GM12864 (cell line): Measurements from ENCODE around the gene NLRC3.

Source experiments
- DNase-seq: peaks from one replicate; pipeline ENCODE4 v3.0.0-alpha.2; 2011; ENCODE audit warnings: low read depth
- H3K4me3 ChIP-seq: 2 replicates; pipeline ENCODE4 v1.5.1; 2011; ENCODE audit warnings: mild to moderate bottlenecking, low read depth, low read length, control low read depth
- TF ChIP-seq, protein P1 (sequence below): IDR thresholded peaks from 2 replicates; pipeline ENCODE4 v1.5.1; 2011; ENCODE audit warnings: low read depth, mild to moderate bottlenecking, moderate library complexity, low read length, control low read depth, inconsistent platforms; ENCODE audit errors: missing control alignments

Gene NLRC3

DNA sequence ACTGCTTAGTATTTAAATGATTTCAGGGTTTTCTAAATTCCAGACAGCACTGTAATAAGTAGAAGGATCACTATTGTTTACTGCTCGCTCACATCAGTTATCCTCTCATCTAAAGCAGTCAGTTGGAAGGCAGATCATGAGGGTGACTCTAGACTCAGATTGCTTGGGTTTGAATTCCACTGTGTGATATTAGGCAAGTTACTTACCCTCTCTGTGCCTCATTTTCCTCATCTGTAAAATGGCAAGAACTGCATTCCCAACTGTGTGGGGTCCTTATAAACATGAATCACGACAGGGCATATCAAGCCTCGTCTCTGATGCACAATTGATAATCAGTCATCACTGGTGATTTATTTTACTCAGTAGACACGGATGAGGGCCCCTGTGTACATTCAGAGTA is 61.3 kb downstream of the NLRC3 start:
- no peak overlapping the region for H3K4me3 ChIP-seq
- TF ChIP-seq, protein P1, sequence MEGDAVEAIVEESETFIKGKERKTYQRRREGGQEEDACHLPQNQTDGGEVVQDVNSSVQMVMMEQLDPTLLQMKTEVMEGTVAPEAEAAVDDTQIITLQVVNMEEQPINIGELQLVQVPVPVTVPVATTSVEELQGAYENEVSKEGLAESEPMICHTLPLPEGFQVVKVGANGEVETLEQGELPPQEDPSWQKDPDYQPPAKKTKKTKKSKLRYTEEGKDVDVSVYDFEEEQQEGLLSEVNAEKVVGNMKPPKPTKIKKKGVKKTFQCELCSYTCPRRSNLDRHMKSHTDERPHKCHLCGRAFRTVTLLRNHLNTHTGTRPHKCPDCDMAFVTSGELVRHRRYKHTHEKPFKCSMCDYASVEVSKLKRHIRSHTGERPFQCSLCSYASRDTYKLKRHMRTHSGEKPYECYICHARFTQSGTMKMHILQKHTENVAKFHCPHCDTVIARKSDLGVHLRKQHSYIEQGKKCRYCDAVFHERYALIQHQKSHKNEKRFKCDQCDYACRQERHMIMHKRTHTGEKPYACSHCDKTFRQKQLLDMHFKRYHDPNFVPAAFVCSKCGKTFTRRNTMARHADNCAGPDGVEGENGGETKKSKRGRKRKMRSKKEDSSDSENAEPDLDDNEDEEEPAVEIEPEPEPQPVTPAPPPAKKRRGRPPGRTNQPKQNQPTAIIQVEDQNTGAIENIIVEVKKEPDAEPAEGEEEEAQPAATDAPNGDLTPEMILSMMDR = no peak
- DNase-seq = no peak

DNA sequence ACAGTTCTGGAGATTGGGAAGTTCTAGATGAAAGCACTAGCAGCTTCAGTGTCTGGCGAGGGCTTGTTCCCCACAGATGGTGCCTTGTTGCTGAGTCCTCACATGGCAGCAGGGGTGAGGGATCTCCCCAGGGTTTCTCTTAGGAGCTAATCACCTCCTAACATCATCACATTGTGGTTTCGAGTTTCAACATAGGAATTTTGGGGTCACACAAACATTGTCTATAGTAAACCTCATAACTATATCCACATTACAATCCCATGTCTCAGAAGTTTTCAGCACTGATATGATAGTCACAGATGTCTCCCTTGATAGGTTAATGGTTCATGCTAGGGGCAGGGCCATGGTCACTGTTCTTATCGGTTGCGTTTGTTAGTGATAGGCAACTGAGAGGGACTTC is 62.6 kb downstream of the NLRC3 start:
- H3K4me3 ChIP-seq = no peak overlapping the region
- TF ChIP-seq, protein P1 = no peak
- DNase-seq = no peak

DNA sequence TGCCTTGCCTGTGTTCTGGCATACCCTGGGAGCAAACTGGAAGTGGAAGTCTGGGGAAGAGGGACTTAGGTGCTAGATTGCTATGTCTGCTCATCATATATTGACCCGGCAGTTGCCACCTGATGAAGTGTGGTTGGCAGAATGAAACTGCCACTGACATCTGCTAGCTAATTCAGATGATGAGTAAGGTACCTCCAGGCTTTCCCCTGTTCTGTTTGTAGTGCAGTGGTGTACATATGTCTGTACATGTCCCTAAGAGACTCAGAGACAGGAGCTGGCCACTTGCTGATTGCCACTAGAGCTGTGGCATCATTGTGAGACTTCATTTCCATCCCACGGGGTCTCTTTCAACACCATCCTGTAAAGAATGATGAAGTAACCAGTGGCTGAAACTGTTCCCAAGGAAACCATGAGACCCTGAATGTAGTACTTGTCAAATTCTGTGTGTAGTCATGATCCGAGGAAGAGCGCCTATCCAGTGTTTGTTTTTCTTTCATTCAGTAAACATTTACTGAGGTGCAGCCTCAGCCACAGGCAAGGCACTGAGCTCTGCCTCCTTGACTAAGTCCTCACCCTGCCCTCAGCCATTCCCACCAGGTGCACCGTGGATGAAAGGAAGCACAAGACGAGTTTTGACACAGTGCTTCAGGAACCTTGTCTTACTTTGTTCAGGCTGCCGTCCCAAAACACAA is 63.2 kb downstream of the NLRC3 start:
- TF ChIP-seq, protein P1 = no peak
- DNase-seq = no peak
- H3K4me3 ChIP-seq = no peak overlapping the region

DNA sequence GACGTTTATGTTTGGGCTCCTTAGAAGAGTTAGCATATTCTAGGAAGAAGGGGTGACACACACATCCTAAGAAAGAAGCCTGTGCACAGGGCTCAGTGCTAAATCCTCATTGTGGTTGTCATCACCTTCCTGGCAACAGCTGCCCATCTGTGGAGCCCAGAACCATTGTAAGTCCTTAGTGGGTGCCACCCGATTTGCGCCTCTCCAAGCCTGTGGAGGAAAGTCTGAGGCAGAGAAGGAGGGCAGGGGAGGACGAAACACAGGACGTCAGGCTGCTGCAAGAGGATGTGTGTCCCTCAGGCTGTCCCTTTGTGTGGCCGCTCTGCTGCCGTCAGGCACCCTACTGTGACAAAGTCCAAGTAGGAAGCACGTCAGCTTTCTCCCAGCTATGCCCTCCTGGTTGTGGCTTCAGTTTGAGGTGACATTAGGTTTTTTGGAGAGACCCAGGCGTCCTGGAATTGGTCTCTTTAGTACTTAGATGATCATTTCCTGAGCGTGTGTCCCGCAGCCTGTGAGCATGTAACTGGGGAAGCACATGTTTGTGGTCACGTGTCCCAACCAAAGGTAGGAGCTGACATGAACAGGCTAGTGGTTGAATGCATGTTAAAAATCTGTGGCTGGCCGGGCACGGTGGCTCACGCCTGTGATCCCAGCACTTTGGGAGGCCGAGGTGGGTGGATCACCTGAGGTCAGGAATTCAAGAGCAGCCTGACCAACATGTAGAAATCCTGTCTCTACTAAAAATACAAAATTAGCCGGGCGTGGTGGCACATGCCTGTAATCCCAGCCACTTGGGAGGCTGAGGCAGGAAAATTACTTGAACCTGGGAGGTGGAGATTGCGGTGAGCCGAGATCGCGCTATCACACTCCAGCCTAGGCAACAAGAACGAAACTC is 65.7 kb downstream of the NLRC3 start:
- H3K4me3 ChIP-seq = no peak overlapping the region
- TF ChIP-seq, protein P1 = no peak
- DNase-seq = no peak

DNA sequence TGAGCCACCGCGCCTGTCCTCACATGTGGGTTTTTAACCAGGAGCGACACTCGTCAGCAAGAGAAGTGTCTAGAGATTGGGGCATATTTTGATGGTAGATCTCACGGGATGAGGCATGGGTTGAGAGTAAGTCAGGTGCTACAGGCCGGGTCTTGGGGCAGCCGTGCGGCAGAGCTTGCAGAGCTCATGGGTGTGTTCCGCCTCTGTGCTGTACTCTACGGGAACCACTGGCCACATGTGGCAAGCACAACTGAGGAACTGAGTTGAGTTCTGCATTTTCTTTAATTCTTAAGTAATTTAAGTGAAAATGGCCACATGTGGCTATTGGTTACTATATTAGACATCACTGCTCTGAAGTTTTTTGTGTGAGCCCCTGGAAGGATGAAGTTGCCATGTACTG is 66.8 kb downstream of the NLRC3 start:
- TF ChIP-seq, protein P1 = no peak
- H3K4me3 ChIP-seq = no peak overlapping the region

DNA sequence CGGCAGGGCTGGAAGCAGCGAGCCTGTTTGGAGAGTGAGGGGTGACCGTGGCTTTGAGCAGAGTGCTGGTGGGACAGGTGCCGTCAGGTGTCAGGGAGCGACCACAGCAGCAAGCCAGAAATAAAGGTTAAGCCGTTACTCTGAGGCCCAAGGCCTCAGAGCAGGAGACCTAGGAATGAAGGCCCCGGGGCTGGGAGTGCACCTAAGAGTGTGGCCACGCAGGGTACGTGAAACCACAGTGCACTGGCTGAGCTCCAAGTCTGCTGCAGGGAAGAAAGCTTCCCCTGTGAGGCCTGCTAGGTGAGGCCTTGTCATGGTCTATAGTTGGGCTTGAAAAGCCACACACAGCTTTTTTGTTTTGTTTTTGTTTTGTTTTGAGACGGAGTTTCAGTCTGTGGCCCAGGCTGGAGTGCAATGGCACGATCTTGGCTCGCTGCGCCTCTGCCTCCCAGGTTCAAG is 67.7 kb downstream of the NLRC3 start:
- peak; percentile 83 for DNase-seq
- H3K4me3 ChIP-seq = no peak overlapping the region
- TF ChIP-seq, protein P1 = no peak

More for the DNA sequence above, 66.8 kb downstream of the NLRC3 start:
- no peak for DNase-seq
